ENCODE measurements around the gene SPATA25.
"Not testable (repeated sequence)": the region's sequence is repeated elsewhere in the genome, so short reads cannot be mapped to it uniquely, and the experiment has no call there.

The SPATA25 gene

DNA sequence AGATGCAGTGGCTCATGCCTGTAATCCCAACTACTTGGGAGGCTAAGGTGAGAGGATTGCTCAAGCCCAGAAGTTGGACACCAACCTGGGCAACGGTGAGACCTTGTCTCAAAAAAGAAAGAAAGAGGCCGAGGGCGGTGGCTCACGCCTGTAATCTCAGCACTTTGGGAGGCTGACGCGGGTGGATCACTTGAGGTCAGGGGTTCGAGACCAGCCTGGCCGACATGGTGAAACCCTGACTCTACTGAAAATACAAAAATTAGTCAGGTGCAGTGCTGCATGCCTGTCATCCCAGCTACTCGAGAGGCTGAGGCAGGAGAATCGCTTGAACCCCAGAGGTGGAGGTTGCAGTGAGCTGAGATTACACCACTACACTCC lies 13.3 kb downstream of the SPATA25 start:
- not testable (repeated sequence) for H3K4me3 ChIP-seq (ENCODE audit: low read depth, low read length); H3K27ac ChIP-seq (ENCODE audit: low read depth, low read length); H3K27me3 ChIP-seq (ENCODE audit: control insufficient read depth, insufficient read depth, low read length); H3K9ac ChIP-seq (ENCODE audit: low read length); H3K9me3 ChIP-seq (ENCODE audit: control insufficient read depth, insufficient read depth, low read depth, low read length); H3K4me1 ChIP-seq (ENCODE audit: control insufficient read depth, insufficient read depth, low read length)
- H3K36me3 ChIP-seq (ENCODE audit: control insufficient read depth, insufficient read depth, low read length): peaks cover 20% of the 10 kb centered on the region

DNA sequence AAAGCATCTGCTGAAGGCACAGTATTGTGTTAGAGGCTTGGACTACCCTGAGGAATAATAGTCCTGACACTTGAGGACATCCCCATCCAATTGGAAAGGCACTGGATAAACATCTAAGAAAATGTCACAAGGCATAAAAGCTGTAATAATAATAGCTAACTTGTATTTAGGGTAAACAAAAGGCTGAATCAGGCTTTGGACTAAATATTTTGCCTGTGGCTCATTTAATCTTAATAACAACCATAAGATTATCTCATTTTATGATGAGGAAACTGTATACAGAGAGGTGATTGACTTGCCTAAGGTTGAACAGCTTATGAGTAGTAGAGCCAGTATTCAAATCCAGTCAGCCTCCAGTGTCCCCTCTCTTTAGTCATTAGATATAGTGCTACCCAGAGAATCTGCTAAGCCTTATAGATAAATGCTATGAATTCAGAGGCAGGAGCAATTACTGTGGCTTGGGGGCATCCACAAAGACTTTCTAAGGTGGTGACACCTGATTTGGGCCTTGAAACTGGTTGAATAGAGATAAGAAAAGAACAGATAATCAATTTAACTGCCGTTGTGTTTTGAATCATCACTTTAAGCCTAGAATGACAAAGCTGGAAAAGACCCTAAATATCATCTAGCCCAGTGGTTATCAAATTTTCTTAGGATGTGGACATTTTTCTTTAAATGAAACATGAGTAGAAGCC lies 13.9 kb downstream of the SPATA25 start:
- Histone ChIP-seq H3K9me3 (ENCODE audit: control insufficient read depth, insufficient read depth, low read depth, low read length) (no peaks in the 10 kb centered on the region), H3K27ac (ENCODE audit: low read depth, low read length) (no peak overlapping the region), H3K36me3 (ENCODE audit: control insufficient read depth, insufficient read depth, low read length) (peaks cover 19% of the 10 kb centered on the region), H3K4me1 (ENCODE audit: control insufficient read depth, insufficient read depth, low read length) (no peaks in the 10 kb centered on the region), H3K4me3 (ENCODE audit: low read depth, low read length) (no peak overlapping the region), H3K9ac (ENCODE audit: low read length) (no peak overlapping the region), H3K27me3 (ENCODE audit: control insufficient read depth, insufficient read depth, low read length) (no peaks in the 10 kb centered on the region)

DNA sequence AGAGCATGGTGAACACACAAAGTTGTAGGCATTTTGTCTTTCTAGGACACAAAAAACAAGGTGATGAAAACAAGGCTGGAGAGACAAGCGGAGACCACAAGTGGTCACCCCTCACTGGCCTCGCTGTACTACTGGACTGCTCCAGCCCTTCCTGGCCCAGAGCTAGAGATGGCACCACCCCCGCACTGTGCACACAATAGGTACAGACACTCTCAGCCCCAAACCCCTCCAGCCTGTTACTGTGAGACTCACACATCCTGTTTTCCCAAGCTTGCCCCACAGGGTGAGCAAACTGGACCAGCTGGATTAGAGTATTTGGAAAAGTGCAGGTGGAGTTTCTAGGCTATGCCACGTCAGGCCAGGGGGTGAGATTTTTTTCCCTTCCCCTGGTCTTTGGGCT lies 14.8 kb downstream of the SPATA25 start:
- Histone ChIP-seq H3K4me1 (ENCODE audit: control insufficient read depth, insufficient read depth, low read length) (no peaks in the 10 kb centered on the region), H3K27ac (ENCODE audit: low read depth, low read length) (no peak overlapping the region), H3K36me3 (ENCODE audit: control insufficient read depth, insufficient read depth, low read length) (peaks cover 10% of the 10 kb centered on the region), H3K27me3 (ENCODE audit: control insufficient read depth, insufficient read depth, low read length) (no peaks in the 10 kb centered on the region), H3K9me3 (ENCODE audit: control insufficient read depth, insufficient read depth, low read depth, low read length) (no peaks in the 10 kb centered on the region), H3K9ac (ENCODE audit: low read length) (no peak overlapping the region), H3K4me3 (ENCODE audit: low read depth, low read length) (no peak overlapping the region)

DNA sequence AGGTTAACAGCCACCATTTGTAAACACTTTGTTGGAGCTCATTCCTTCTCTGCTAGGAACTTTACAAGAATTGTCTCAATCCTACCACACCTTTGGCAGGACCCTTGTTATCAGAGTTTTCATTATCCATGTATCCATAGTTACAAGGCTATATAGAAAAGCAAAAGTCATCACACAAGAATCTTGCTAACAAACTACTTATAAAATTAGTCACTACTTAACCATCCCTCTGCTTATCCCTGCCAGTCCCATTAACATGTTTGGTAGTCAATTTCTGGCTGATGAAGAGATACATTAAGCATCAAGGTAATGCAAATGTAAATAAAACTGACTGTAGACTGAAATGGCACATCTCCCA lies 19.6 kb downstream of the SPATA25 start:
- Histone ChIP-seq H3K27ac (ENCODE audit: low read depth, low read length) (no peak overlapping the region), H3K27me3 (ENCODE audit: control insufficient read depth, insufficient read depth, low read length) (no peaks in the 10 kb centered on the region), H3K4me3 (ENCODE audit: low read depth, low read length) (no peak overlapping the region), H3K4me1 (ENCODE audit: control insufficient read depth, insufficient read depth, low read length) (no peaks in the 10 kb centered on the region), H3K9me3 (ENCODE audit: control insufficient read depth, insufficient read depth, low read depth, low read length) (no peaks in the 10 kb centered on the region), H3K9ac (ENCODE audit: low read length) (no peak overlapping the region), H3K36me3 (ENCODE audit: control insufficient read depth, insufficient read depth, low read length) (no peaks in the 10 kb centered on the region)

DNA sequence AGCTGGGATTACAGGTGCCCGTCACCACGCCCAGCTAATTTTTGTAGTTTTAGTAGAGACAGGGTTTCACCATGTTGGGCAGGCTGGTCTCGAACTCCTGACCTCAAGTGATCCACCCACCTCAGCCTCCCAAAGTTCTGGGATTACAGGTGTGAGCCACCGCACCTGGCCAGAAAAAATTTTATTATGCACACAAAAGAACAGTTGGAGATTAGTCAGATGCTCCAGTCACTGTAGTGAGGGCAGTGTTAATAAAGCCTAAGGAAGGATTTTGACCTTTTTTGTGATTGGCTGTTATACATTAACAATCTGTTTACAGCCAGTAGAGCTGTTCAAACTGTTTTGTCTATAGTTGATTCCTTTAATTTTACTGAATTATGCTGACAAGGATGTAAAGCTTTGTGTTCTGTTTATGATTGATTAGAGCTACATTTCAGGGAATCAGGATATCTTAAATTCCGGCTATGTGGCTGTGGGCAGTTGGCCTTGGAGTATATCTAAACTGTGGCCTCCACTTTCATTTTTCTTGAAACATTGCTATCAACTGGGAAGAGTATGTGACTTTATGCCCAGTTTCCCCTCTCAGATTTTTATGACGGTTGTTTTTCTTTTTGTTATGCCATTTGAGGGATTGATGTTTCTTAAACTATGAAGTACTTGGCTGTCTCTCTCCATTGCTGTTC lies 20.1 kb downstream of the SPATA25 start:
- Histone ChIP-seq H3K4me1 (ENCODE audit: control insufficient read depth, insufficient read depth, low read length) (no peaks in the 10 kb centered on the region), H3K27ac (ENCODE audit: low read depth, low read length) (no peak overlapping the region), H3K36me3 (ENCODE audit: control insufficient read depth, insufficient read depth, low read length) (no peaks in the 10 kb centered on the region), H3K9ac (ENCODE audit: low read length) (no peak overlapping the region), H3K4me3 (ENCODE audit: low read depth, low read length) (no peak overlapping the region), H3K27me3 (ENCODE audit: control insufficient read depth, insufficient read depth, low read length) (no peaks in the 10 kb centered on the region), H3K9me3 (ENCODE audit: control insufficient read depth, insufficient read depth, low read depth, low read length) (no peaks in the 10 kb centered on the region)

DNA sequence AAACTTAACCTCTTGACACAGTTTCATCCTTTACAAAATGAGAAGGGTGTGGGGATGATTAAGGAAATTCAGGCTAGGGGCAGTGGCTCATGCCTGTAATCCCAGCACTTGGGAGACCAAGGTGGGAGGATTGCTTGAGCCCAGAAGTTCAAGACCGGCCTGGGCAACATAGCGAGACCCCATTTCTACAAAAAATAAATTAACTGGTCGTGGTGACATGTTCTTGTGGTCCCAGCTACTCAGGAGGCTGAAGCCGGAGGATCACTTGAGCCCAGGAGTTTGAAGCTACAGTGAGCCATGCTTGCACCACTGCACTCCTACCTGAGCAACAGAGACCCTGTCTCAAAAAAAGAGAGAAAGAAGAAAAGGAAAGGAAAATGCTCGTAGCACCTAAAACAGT lies 21.0 kb downstream of the SPATA25 start:
- Histone ChIP-seq H3K27me3 (ENCODE audit: control insufficient read depth, insufficient read depth, low read length) (no peaks in the 10 kb centered on the region), H3K9ac (ENCODE audit: low read length) (no peak overlapping the region), H3K4me1 (ENCODE audit: control insufficient read depth, insufficient read depth, low read length) (no peaks in the 10 kb centered on the region), H3K27ac (ENCODE audit: low read depth, low read length) (no peak overlapping the region), H3K4me3 (ENCODE audit: low read depth, low read length) (no peak overlapping the region), H3K9me3 (ENCODE audit: control insufficient read depth, insufficient read depth, low read depth, low read length) (no peaks in the 10 kb centered on the region), H3K36me3 (ENCODE audit: control insufficient read depth, insufficient read depth, low read length) (no peaks in the 10 kb centered on the region)

DNA sequence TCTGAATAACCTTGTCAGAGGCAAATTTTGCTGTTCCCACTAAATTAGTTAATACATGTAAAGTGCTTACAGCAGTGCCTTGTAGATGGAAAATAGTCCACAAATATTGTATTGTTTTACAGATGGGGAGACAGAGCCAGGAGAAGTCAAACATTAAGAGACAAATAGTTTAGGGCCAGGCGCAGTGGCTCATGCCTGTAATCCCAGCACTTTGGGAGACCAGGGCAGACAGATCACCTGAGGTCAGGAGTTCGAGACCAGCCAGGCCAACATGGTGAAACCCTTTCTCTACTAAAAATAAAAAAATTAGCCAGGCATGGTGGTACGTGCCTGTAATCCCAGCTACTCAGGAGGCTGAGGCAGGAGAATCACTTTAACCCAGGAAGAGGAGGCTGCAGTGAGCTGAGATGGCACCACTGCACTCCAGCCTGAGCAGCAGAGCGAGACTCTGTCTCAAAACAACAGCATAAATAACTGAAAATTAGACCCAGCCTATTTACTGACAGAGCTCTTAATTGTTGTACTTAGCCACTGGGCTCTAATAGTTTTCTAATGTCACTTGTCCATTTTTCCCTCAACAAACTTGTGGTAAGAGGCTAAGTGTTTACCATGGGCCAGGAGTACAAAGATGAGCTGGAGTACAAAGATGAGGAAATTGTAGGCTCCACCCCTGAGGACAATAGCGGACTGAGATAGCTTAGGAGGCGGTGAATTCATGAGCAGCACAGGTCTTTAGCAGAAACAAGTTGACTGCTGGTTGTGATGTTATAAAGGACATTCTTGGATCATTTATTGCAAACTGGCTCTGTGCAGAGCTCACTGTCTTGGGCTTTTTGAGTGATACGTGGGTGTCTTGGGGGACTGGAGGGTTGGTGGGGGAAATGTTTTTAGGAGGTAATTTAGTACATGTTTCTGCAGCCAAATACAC lies 23.6 kb downstream of the SPATA25 start:
- Histone ChIP-seq H3K27me3 (ENCODE audit: control insufficient read depth, insufficient read depth, low read length) (no peaks in the 10 kb centered on the region), H3K9me3 (ENCODE audit: control insufficient read depth, insufficient read depth, low read depth, low read length) (no peaks in the 10 kb centered on the region), H3K4me1 (ENCODE audit: control insufficient read depth, insufficient read depth, low read length) (peaks cover 7% of the 10 kb centered on the region; the same call in 1 of the 2 replicates), H3K4me3 (ENCODE audit: low read depth, low read length) (no peak overlapping the region), H3K36me3 (ENCODE audit: control insufficient read depth, insufficient read depth, low read length) (no peaks in the 10 kb centered on the region), H3K9ac (ENCODE audit: low read length) (no peak overlapping the region), H3K27ac (ENCODE audit: low read depth, low read length) (no peak overlapping the region)

DNA sequence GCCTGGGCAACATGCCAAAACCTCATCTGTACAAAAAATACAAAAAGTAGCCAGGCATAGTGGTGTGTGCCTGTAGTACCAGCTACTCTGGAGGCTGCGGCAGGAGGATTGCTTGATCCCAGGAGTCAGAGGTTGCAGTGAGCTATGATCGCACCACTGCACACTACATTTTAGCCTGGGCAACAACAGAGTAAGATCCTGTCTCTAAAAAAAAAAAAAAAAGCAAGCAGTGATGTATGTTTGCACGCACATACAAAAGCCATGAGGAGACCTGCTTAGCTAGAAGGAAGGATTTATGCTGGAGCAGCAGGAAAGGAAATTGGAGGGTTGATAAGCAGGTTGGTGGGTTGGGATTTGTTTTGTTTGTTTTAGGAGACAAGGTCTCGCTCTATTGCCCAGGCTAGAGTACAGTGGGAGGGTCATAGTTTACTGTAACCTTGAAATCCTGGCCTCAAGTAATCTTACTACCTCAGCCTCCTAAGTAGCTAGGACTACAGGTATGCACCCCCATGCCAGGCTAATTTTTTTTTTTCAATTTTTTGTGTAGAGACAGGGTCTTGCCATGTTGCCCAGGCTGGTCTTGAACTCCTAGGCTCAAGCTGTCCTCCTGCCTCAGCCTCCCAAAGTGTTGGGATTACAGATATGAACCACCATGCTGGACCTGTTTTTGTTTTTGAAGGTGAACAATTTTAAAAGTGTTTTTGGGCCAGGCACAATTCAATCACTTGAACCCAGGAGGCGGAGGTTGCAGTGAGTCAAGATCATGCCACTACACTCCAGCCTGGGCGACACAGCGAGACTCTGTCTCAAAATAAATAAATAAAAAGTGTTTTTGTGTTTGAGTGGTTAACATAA lies 26.0 kb downstream of the SPATA25 start:
- Histone ChIP-seq H3K27me3 (ENCODE audit: control insufficient read depth, insufficient read depth, low read length) (no peaks in the 10 kb centered on the region), H3K9me3 (ENCODE audit: control insufficient read depth, insufficient read depth, low read depth, low read length) (no peaks in the 10 kb centered on the region), H3K4me3 (ENCODE audit: low read depth, low read length) (no peak overlapping the region), H3K4me1 (ENCODE audit: control insufficient read depth, insufficient read depth, low read length) (peaks cover 17% of the 10 kb centered on the region), H3K9ac (ENCODE audit: low read length) (peak overlapping the region; percentile 18), H3K27ac (ENCODE audit: low read depth, low read length) (no peak overlapping the region), H3K36me3 (ENCODE audit: control insufficient read depth, insufficient read depth, low read length) (no peaks in the 10 kb centered on the region)

DNA sequence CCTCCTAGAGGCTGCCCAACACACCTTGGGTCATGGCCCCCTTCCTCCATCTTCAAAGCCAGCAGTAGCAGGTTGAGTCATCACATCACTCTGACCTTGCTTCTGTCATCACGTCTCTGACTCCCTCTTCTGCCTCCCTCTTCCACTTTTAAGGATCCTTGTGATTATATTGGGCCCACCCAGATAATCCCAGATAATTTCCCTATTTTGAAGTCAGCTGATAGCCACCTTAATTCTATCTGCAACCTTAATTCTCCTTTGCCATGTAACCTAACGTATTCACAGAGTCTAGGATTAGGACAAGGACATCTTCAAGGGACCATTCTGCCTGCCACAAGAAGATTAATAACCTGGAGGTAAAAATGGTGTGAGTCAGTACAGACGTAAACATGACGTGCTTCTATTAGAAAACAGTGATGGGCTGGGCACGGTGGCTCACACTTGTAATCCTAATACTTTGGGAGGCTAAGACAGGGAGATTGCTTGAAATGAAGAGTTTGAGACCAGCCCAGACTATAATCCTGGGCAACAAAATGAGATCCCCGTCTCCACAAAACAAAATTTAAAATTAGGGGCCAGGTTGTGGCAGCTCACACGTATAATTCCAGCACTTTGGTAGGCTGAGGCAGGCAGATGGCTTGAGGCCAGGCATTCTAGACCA lies 26.7 kb downstream of the SPATA25 start:
- Histone ChIP-seq H3K4me3 (ENCODE audit: low read depth, low read length) (no peak overlapping the region), H3K4me1 (ENCODE audit: control insufficient read depth, insufficient read depth, low read length) (peaks cover 24% of the 10 kb centered on the region), H3K27me3 (ENCODE audit: control insufficient read depth, insufficient read depth, low read length) (no peaks in the 10 kb centered on the region), H3K36me3 (ENCODE audit: control insufficient read depth, insufficient read depth, low read length) (no peaks in the 10 kb centered on the region), H3K9me3 (ENCODE audit: control insufficient read depth, insufficient read depth, low read depth, low read length) (no peaks in the 10 kb centered on the region), H3K9ac (ENCODE audit: low read length) (no peak overlapping the region), H3K27ac (ENCODE audit: low read depth, low read length) (no peak overlapping the region)

DNA sequence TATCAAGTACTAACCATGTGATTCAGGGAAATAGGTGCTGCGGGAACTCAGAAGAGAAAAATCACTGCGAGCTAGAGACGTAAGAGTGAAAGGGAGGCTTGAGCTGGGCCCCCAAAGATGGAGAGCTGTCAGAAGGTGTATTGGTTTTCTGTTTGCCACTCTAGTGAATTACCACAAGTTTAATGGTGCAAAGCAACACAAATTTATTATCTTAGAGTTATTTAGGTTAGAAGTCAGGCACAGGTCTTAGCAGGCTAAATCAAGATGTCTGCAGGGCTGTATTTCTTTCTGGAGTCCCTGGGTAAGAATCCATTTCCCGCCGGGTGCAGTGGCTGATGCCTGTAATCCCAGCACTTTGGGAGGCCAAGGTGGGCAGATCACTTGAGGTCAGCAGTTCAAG lies 27.5 kb downstream of the SPATA25 start:
- Histone ChIP-seq H3K9ac (ENCODE audit: low read length) (no peak overlapping the region), H3K27ac (ENCODE audit: low read depth, low read length) (no peak overlapping the region), H3K36me3 (ENCODE audit: control insufficient read depth, insufficient read depth, low read length) (no peaks in the 10 kb centered on the region), H3K27me3 (ENCODE audit: control insufficient read depth, insufficient read depth, low read length) (no peaks in the 10 kb centered on the region), H3K9me3 (ENCODE audit: control insufficient read depth, insufficient read depth, low read depth, low read length) (no peaks in the 10 kb centered on the region), H3K4me1 (ENCODE audit: control insufficient read depth, insufficient read depth, low read length) (peaks cover 28% of the 10 kb centered on the region), H3K4me3 (ENCODE audit: low read depth, low read length) (no peak overlapping the region)

All from HUES6 (cell line).